Left ventricle myocardium superior (tissue), 1 donor: ENCODE results near the gene EEIG2. TPM values are rescaled to one million over a fixed set of nuclear protein-coding genes. Genes with fewer than 3 reads are reported as not detected.
A peak's percentile ranks its signal among the peaks of the same experiment; 100 is the strongest.
"Not testable (repeated sequence)": the region's sequence is repeated elsewhere in the genome, so short reads cannot be mapped to it uniquely, and the experiment has no call there.

Source experiments
- ATAC-seq: fragments of 200-7000 bp; cut with Tn5 transposase; one replicate; pipeline ENCODE4 v1.9.1; 2020; ENCODE audit warnings: mild to moderate bottlenecking, moderate library complexity
- DNase-seq: peaks from one replicate; pipeline ENCODE4 v3.0.0-alpha.2; 2020
- intact Hi-C: fragments of 100-400 bp; cut with micrococcal nuclease; formaldehyde crosslinking; loops from one replicate; pipeline ENCODE4 v1.11.0; 2022
- total RNA-seq: library from RNA; stranded (reverse); fragmentation: NEBNext Ultra II Directional; extraction: Animal tissue kit (Norgen Biotek cat#: 25700); gene quantifications from one replicate; pipeline ENCODE4 v1.2.1, GENCODE V29; 2021
- donor health status: DM: no; HTN: yes; CAD: no; lungs with severe emphysema.

EEIG2 gene
- total RNA-seq, 1 donor from 2014 or later: 5.0 TPM

- DNase-seq (no peak), ATAC-seq (no peak)
- intact Hi-C loops: no loop called here
Measured at GRCh38 chr1:108537976-108538375, 21.9 kb upstream of the EEIG2 start.

- intact Hi-C loops: no loop called here
- ATAC-seq (no peak), DNase-seq (no peak)
Measured at GRCh38 chr1:108540977-108541376, 18.9 kb upstream of the EEIG2 start.

GRCh38 chr1:108541861-108542260 is 18.0 kb upstream of the EEIG2 start:
- intact Hi-C loops: no loop called here
- DNase-seq (no peak), ATAC-seq (no peak)

- ATAC-seq, intact Hi-C loops, DNase-seq: not testable (repeated sequence)
Measured at GRCh38 chr1:108547493-108547892, 12.4 kb upstream of the EEIG2 start.

- no peak for DNase-seq
- ATAC-seq: no peak
- intact Hi-C loops: no loop called here
Measured at GRCh38 chr1:108551137-108551862, 8.6 kb upstream of the EEIG2 start.

- ATAC-seq (no peak), DNase-seq (no peak)
- intact Hi-C loops: no loop called here
Measured at GRCh38 chr1:108553905-108554304, 6.0 kb upstream of the EEIG2 start.

GRCh38 chr1:108554682-108555427 is 5.0 kb upstream of the EEIG2 start:
- DNase-seq: no peak
- no peak for ATAC-seq
- intact Hi-C loops: no loop called here

- intact Hi-C loops: no loop called here
- ATAC-seq (no peak), DNase-seq (no peak)
Measured at GRCh38 chr1:108556066-108556465, 3.8 kb upstream of the EEIG2 start.

- intact Hi-C loops: no loop called here
- DNase-seq (no peak), ATAC-seq (no peak)
Measured at GRCh38 chr1:108556499-108556898, 3.4 kb upstream of the EEIG2 start.

- DNase-seq (no peak), ATAC-seq (no peak)
- intact Hi-C loops: no loop called here
Measured at GRCh38 chr1:108557296-108557695, 2.6 kb upstream of the EEIG2 start.

- ATAC-seq (peak; percentile 58), DNase-seq (peak; percentile 55)
- intact Hi-C loops: loop anchor here (10.0 kb wide), 1 partner anchor 46 kb away; no protein-coding TSS in a partner anchor
Measured at GRCh38 chr1:108560189-108560873, 431 bp downstream of the EEIG2 start.

GRCh38 chr1:108560874-108561459 is 1.1 kb downstream of the EEIG2 start:
- intact Hi-C loops: loop anchor here (10.0 kb wide), 1 partner anchor 46 kb away; no protein-coding TSS in a partner anchor
- DNase-seq (peak; percentile 52), ATAC-seq (peak; percentile 58)

GRCh38 chr1:108561689-108562326 is 1.9 kb downstream of the EEIG2 start:
- ATAC-seq: peak; percentile 21
- DNase-seq: peak; percentile 64
- intact Hi-C loops: loop anchor here (10.0 kb wide), 1 partner anchor 47 kb away; no protein-coding TSS in a partner anchor

- ATAC-seq (no peak), DNase-seq (no peak)
- intact Hi-C loops: loop anchor here (10.0 kb wide), 1 partner anchor 49 kb away; no protein-coding TSS in a partner anchor
Measured at GRCh38 chr1:108563808-108564207, 3.9 kb downstream of the EEIG2 start.

GRCh38 chr1:108565081-108565480 is 5.2 kb downstream of the EEIG2 start:
- intact Hi-C loops: loop anchor here (10.0 kb wide), 1 partner anchor 50 kb away; no protein-coding TSS in a partner anchor
- ATAC-seq (no peak), DNase-seq (no peak)

- ATAC-seq: no peak
- intact Hi-C loops: loop anchor here (10.0 kb wide), 1 partner anchor 51 kb away; no protein-coding TSS in a partner anchor
- DNase-seq: no peak
Measured at GRCh38 chr1:108565512-108565911, 5.6 kb downstream of the EEIG2 start.

GRCh38 chr1:108568589-108568988 is 8.7 kb downstream of the EEIG2 start:
- intact Hi-C loops: loop anchor here (10.0 kb wide), 1 partner anchor 54 kb away; no protein-coding TSS in a partner anchor
- peak; percentile 33 for ATAC-seq
- DNase-seq: no peak

GRCh38 chr1:108569097-108569728 is 9.3 kb downstream of the EEIG2 start:
- DNase-seq (no peak), ATAC-seq (no peak)
- intact Hi-C loops: loop anchor here (10.0 kb wide), 1 partner anchor 54 kb away; no protein-coding TSS in a partner anchor
